ENCODE measurements around the gene CACNG1. TPM values are rescaled to one million over a fixed set of nuclear protein-coding genes. Genes with fewer than 3 reads are reported as not detected.
A peak's percentile ranks its signal among the peaks of the same experiment; 100 is the strongest.

CACNG1 gene
- total RNA-seq, 4 donors from 2014 or later = not detected

DNA sequence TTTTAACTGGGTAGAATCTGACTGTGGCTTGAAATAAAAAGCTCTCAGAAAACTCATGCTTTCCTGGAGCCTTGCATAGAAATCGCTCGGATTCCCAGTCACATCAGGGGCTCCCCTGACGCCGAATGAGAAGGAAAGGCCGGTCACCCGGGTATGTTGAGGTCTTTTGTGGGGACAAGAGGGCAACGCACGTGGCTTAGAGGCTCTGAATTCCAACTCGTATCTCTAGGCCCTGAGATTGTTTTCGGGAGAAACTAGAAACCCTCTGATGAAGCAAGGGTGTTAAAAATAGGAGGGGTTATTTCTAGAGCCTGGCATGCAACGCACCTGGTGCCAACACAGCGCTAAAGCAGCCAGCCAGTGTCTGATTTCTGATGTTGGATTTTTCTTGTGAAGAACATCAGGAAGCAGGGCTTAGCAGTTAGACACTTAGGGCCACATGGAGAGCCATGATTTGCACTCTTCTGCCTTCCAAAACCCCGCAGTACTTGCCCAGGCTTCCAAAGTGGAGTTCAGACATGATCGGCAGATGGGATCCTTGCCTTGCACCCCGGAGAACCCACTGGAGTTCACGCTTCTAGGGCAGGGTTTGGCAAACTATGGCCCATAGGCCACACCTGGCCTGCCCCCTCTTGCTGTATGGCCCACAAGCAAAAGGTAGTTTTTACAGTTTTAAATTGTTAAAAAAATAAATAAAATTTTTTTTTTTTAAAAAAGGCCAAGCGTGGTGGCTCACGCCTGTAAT lies 12.6 kb downstream of the CACNG1 start:
- no peaks in the 10 kb centered on the region for H3K9me3 ChIP-seq
- no peaks in the 10 kb centered on the region for H3K27me3 ChIP-seq
- peak overlapping the region; percentile 61 to 77 (median 68) for H3K27ac ChIP-seq
- in situ Hi-C loops (cut with MboI; ENCODE audit: low pct_ligation_motif_present in 1 of 4, low pct_unique_long_range_greater_than_20kb in 1 of 4, low sequenced_read_pairs in 3 of 4) (no loop called here), intact Hi-C loops (cut with DNase I; ENCODE audit: low total_unique reads) (no loop called here)
- no peak for DNase-seq
- no peak overlapping the region for H3K4me3 ChIP-seq
- TF ChIP-seq, protein P1, sequence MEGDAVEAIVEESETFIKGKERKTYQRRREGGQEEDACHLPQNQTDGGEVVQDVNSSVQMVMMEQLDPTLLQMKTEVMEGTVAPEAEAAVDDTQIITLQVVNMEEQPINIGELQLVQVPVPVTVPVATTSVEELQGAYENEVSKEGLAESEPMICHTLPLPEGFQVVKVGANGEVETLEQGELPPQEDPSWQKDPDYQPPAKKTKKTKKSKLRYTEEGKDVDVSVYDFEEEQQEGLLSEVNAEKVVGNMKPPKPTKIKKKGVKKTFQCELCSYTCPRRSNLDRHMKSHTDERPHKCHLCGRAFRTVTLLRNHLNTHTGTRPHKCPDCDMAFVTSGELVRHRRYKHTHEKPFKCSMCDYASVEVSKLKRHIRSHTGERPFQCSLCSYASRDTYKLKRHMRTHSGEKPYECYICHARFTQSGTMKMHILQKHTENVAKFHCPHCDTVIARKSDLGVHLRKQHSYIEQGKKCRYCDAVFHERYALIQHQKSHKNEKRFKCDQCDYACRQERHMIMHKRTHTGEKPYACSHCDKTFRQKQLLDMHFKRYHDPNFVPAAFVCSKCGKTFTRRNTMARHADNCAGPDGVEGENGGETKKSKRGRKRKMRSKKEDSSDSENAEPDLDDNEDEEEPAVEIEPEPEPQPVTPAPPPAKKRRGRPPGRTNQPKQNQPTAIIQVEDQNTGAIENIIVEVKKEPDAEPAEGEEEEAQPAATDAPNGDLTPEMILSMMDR (IDR thresholded peaks at IDR 0.05) = no peak
- TF ChIP-seq POLR2AphosphoS5 (IDR thresholded peaks at IDR 0.05) (no peak), EP300 (IDR thresholded peaks at IDR 0.05; ENCODE audit: low read depth) (no peak), POLR2A (IDR thresholded peaks at IDR 0.05) (no peak)
- H3K36me3 ChIP-seq = no peaks in the 10 kb centered on the region
- 72 to 95% methylated on average over 3 to 18 of the region's 18 CpGs for WGBS, 2 donors (ENCODE audit: low coverage in 1 of 2)
- peaks cover 0 to 25% (median 6%) of the 10 kb centered on the region in 4 donors for H3K4me1 ChIP-seq

DNA sequence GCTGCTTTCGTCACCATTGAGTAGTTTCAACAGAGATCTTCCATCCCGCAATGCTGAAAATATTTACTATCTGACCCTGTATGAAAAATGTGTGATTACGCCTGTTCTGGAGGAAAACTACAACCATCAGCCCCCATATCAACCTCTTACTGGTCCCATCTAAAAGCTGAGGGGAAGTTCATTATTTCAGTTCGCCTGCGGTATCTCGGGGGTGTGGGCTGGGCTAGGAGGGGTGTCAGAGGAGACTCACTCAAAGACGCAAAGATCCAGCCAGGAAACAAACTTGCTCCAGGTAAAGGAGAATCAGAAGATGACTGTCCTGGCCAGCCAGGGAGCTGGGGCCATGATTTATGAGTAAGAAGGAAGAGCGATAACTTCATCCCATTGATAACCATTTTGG lies 13.7 kb downstream of the CACNG1 start:
- Histone ChIP-seq H3K9me3 (no peaks in the 10 kb centered on the region), H3K36me3 (no peaks in the 10 kb centered on the region), H3K27ac (no peak overlapping the region), H3K27me3 (no peaks in the 10 kb centered on the region), H3K4me1 (peaks cover 0 to 16% (median 6%) of the 10 kb centered on the region in 4 donors), H3K4me3 (no peak overlapping the region)
- no peak for DNase-seq
- WGBS, 2 donors (ENCODE audit: low coverage in 1 of 2) = 85 to 95% methylated on average over 8 of the region's 8 CpGs
- intact Hi-C loops (cut with DNase I; ENCODE audit: low total_unique reads) = no loop called here
- TF ChIP-seq POLR2AphosphoS5 (IDR thresholded peaks at IDR 0.05) = no peak
- TF ChIP-seq, protein P1 (IDR thresholded peaks at IDR 0.05) = no peak
- no peak for TF ChIP-seq EP300 (IDR thresholded peaks at IDR 0.05; ENCODE audit: low read depth)
- in situ Hi-C loops (cut with MboI; ENCODE audit: low pct_ligation_motif_present in 1 of 4, low pct_unique_long_range_greater_than_20kb in 1 of 4, low sequenced_read_pairs in 3 of 4) = no loop called here

DNA sequence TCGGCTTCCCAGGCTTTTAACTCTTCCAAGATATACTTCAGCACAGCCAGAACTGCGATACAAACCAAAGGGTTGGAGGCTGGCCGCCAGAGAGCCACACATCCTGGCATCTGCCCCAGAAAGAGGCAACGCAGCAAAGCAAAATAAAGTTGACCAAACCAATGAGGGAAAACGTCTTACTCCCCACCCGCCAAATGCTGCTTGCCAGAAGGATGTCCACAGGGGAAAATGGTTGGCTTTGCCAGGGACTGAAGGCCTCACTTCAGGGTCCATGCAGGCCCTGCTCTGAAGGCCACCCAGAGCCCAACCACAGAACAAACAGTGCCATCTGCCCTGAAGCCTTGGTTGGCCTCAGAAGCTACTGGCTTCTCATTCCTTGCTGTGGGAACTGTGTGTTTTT lies 15.0 kb downstream of the CACNG1 start:
- H3K4me1 ChIP-seq = peaks cover 0 to 15% (median 6%) of the 10 kb centered on the region in 4 donors
- TF ChIP-seq, protein P1 (IDR thresholded peaks at IDR 0.05) = no peak
- TF ChIP-seq POLR2A (IDR thresholded peaks at IDR 0.05) (no peak), POLR2AphosphoS5 (IDR thresholded peaks at IDR 0.05) (no peak), EP300 (IDR thresholded peaks at IDR 0.05; ENCODE audit: low read depth) (no peak)
- H3K27me3 ChIP-seq = no peaks in the 10 kb centered on the region
- intact Hi-C loops (cut with DNase I; ENCODE audit: low total_unique reads) = no loop called here
- DNase-seq = no peak
- H3K4me3 ChIP-seq = no peak overlapping the region
- H3K36me3 ChIP-seq = no peaks in the 10 kb centered on the region
- 83 to 91% methylated on average over 4 to 6 of the region's 6 CpGs for WGBS, 2 donors (ENCODE audit: low coverage in 1 of 2)
- no peaks in the 10 kb centered on the region for H3K9me3 ChIP-seq
- in situ Hi-C loops (cut with MboI; ENCODE audit: low pct_ligation_motif_present in 1 of 4, low pct_unique_long_range_greater_than_20kb in 1 of 4, low sequenced_read_pairs in 3 of 4) = no loop called here
- no peak overlapping the region for H3K27ac ChIP-seq

DNA sequence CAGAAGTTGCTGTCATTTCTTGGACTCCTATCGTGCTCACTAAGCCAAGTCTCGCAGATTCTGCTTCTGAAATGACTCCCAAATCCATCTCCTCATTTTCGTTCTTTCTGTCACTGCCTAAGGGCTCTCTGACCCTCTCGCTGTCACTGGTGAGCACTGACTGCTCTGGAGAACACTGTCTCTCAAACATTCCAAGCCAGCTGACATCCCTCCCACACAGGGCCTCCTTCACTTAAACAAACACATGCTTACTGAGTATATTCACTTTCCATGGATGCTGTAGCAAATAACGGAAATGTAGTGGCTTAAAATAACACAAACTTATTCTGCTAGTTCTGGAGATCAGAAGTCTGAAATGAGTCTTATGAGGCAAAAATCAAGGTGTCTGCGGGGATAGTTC lies 18.8 kb downstream of the CACNG1 start:
- H3K9me3 ChIP-seq = no peaks in the 10 kb centered on the region
- no peak for DNase-seq
- H3K4me3 ChIP-seq = no peak overlapping the region
- 59 to 80% methylated on average over 3 to 6 of the region's 6 CpGs for WGBS, 2 donors (ENCODE audit: low coverage in 1 of 2)
- no peaks in the 10 kb centered on the region for H3K27me3 ChIP-seq
- H3K27ac ChIP-seq = no peak overlapping the region
- intact Hi-C loops (cut with DNase I; ENCODE audit: low total_unique reads) (no loop called here), in situ Hi-C loops (cut with MboI; ENCODE audit: low pct_ligation_motif_present in 1 of 4, low pct_unique_long_range_greater_than_20kb in 1 of 4, low sequenced_read_pairs in 3 of 4) (no loop called here)
- no peaks in the 10 kb centered on the region for H3K36me3 ChIP-seq
- H3K4me1 ChIP-seq = no peaks in the 10 kb centered on the region
- no peak for TF ChIP-seq POLR2AphosphoS5 (IDR thresholded peaks at IDR 0.05)
- no peak for TF ChIP-seq EP300 (IDR thresholded peaks at IDR 0.05; ENCODE audit: low read depth)
- no peak for TF ChIP-seq POLR2A (IDR thresholded peaks at IDR 0.05)
- TF ChIP-seq, protein P1 (IDR thresholded peaks at IDR 0.05) = no peak
